HG02588 (cell line): ENCODE measurements around the gene MTCL1.

ENCODE experiments used
- ATAC-seq: cut with Tn5 transposase; IDR thresholded peaks from one replicate; pipeline ENCODE4 v1.9.1; 2021; ENCODE audit warnings: mild to moderate bottlenecking, moderate library complexity; ENCODE audit not compliant: unreplicated experiment

Gene MTCL1

DNA sequence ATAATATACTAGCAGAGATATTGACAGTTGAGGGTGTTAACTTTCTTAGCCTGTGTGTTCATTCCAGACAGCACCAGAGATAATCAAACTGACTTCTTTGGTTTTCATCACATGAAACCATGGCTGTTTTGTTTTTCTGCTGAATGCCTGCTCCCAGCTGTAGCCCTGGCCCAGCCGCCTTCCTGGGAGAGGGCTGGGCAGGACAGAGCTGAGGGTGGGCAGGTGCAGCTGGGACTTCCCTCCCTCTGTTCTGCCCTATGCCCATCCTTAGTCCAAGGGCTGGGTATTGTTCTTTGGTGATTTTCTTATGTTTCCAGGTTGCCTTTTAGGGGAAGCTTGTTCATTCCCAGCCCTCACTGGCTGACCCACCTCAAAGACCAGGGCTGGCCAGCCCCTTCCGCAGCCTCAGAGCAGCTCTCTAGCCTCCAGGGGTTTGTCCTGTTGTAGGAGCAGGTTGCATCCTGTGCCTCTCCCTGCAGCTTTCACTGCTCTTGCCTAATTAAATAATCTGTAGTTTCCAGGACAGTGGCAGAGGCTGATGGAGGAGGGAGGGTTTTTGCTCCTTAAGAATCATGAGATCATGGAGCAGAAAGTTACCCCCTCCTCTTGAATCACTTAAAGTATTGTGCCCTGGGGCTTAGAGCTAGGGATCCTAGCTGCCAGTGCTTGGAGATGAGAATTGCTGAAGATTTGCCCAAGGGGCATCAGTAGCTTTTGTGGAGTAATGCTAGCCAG is 61.4 kb downstream of the MTCL1 start:
- no peak for ATAC-seq

- no peak for ATAC-seq
These were observed 62.0 kb downstream of the MTCL1 start for GRCh38 chr18:8767340-8767739.

DNA sequence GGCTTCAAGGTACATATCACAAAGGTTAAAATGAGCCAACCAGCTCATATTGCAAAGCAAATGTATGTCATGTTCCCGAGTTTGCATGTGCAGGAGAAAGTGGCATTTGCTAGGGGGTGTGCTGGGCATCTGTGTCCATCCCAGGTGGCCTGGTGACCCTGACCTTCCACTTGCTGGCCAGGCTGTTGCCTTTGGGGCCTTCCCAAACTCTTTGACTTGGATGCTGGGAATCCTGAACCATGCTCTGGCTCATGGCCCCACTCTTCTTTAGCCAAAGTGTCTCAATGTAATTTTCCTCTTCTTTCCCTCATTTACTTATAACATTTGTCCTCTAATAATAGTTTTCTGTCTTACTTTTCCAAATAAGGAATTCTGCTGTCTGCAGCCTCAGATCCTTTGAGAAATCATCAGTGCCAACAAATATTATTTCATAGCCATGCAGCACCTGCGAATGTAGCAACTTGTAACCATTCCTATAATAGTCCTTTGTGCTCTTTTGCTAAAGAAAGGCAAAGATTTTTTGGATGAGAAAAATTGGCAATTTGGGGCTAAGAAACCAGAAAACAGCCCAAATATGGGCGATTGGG is 64.2 kb downstream of the MTCL1 start:
- ATAC-seq = no peak

DNA sequence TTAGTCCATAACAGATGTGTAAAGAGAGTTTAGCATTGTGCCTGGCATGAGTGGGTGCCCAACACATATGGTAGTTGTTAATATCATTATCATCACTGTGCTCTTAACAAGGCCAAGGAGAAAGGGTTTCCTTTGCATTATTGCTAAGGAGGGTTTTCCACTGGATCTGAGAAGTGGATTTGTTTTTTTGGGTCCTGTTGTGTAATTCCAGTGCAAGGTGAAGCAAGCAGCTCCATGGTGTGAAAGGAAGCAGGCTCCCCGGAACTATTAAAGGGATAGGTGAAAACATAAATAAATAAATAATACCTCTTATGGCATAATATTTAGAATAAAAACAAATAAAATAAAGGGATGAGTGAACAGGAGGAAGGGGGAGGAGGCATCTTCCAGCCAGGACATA is 65.3 kb downstream of the MTCL1 start:
- no peak for ATAC-seq

DNA sequence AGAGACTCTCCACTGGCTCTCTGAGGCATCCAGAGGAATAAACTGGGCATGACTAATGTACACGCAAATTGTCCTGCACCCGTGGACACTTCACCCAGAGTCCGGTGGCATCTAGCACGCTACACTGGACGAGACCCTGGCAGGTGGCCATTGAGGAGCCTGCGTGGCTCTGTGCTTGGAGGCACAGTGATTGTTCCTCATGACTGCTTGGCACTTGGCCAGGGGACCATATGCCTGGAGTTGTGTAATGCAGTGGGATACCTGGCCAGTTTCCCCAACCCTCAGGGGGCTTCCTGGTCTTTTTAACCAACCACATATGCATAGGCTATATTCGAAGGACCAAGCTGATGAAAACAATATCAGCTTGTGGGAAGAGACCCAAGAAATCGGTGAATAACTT is 66.6 kb downstream of the MTCL1 start:
- ATAC-seq = no peak

DNA sequence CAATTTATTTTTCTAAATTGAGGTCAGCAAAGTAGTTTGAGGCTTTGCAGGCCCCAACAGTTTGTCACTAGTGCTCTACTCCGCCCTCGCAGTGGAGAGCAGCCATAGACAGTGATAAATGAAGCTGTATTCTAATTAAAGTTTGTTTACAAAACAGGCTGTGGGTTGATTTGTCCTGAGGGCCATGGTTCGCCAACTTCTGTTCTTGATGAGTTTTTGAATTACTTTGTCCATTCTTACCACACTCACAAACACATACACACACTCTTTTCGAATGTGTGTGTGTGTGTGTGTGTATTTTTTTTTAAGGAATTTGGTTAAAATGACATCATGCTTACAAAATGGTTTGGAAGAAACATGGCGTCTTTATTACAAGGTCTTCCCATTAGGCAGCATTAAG is 68.6 kb downstream of the MTCL1 start:
- no peak for ATAC-seq

DNA sequence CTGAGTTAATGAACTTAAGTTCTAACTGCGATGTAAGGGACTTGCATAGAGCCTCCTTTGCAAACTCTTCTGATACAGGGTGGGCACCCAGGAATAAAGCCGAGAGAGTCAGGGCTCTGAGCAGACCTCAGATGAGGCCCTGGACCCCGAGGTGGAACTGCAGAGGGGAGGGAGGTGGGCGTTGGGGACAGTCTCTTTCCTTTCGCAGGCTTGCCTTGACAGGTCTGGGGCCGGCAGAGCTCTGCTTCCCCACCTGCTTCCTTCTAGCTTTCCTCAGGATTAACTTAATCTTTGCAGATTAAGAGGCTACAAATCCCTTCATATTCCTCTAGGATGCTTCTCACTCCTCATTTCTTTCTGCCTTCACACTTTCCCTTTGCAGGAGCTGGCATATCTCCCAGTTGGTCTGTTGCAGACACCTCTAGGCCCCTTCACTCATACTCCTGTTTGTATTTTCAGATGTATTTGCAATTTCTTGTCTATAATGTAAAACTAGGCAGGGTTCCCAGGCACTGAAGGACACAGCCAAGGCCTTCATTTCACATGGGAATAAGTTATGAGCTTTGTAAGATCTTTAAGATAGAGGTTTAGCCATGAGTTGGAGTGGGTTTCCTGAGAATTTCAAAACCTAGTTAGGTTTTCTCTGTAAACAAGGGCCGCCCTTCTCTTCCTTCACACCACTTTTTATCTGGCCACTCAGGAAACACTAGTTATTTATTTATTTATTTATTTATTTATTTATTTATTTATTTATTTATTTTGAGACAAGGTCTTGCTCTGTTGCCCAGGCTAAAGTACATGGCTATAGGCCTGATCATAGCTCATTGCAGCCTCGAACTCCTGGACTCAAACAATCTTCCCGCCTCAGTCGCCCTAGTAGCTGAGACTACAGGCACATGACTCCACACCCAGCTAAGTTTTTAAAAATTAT is 70.9 kb downstream of the MTCL1 start:
- ATAC-seq = no peak

GRCh38 chr18:8777846-8778245 is 72.5 kb downstream of the MTCL1 start:
- ATAC-seq = no peak

GRCh38 chr18:8778386-8778785 is 73.0 kb downstream of the MTCL1 start:
- no peak for ATAC-seq

DNA sequence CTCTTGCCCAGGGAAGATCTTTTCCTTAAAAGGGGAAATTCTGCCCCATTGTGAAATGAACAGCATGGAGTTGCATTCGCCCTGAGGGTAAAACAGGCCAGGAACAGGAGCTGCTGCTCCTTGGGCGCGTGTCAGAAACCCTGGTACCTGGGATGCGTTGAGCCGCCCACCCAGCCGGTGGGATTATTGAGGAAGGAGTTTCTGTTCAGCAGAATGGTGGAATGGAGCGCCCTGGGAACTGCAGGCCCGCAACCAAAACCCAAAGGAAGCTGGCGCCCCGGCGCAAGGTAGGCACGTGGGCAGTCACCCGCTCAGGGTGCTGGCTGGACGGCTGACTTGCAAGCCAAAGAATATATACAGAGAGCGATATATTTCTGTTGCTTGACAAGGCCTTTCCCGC is 73.5 kb downstream of the MTCL1 start:
- no peak for ATAC-seq

GRCh38 chr18:8779251-8779650 is 73.9 kb downstream of the MTCL1 start:
- ATAC-seq = no peak

DNA sequence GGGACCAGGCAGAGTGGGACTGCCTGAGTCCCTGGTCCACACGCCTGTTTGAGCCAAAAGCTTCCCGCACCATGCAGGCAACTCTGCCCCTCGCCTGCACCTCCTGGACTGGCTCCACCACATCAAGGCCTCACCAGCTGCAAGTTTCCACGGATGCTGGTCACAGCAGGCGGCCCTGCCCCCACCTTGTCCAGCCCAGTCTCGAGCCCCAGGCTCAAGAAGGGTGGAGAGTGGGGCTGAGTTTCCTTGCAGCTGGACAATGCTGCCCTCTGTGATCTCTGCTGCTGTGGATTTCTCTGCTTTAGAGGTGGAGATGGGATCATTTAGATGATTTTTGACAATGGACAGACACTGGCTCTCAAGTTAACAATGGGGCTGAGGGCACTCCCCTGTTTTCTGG is 74.9 kb downstream of the MTCL1 start:
- no peak for ATAC-seq

DNA sequence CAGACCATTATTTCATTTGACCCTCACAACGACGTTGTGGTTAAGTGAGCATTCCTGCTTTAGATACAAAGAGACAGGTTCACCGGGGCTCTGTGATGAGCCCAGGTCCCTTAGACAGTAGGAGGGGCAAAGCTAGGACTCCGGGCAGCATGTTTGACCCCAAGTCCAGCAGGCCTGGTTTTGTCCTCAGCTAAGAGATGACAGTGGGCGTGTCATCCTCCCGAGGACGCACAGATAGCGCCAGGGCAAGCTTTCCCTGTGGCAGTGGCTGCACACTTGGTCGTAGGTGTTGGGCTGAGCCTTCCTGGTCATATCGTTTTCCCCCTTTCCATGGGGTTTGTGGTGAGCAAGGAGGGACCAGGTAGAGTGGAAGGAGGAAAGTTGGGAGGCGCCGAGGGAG is 76.3 kb downstream of the MTCL1 start:
- no peak for ATAC-seq

- ATAC-seq = no peak
These were observed 78.1 kb downstream of the MTCL1 start for GRCh38 chr18:8783335-8783993.

DNA sequence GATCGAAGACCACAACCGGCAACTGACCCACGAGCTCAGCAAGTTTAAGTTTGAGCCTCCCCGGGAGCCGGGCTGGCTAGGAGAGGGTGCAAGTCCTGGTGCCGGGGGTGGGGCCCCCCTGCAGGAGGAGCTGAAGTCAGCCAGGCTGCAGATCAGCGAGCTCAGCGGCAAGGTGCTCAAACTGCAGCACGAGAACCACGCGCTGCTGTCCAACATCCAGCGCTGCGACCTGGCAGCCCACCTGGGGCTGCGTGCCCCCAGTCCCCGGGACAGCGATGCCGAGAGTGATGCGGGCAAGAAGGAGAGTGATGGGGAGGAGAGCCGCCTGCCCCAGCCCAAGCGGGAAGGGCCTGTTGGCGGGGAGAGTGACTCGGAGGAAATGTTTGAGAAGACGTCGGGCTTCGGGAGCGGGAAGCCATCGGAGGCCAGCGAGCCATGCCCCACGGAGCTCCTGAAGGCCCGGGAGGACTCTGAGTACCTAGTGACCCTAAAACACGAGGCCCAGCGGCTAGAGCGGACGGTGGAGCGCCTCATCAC is 78.7 kb downstream of the MTCL1 start:
- ATAC-seq = no peak

- no peak for ATAC-seq
These were observed 79.9 kb downstream of the MTCL1 start for GRCh38 chr18:8785261-8785660.

DNA sequence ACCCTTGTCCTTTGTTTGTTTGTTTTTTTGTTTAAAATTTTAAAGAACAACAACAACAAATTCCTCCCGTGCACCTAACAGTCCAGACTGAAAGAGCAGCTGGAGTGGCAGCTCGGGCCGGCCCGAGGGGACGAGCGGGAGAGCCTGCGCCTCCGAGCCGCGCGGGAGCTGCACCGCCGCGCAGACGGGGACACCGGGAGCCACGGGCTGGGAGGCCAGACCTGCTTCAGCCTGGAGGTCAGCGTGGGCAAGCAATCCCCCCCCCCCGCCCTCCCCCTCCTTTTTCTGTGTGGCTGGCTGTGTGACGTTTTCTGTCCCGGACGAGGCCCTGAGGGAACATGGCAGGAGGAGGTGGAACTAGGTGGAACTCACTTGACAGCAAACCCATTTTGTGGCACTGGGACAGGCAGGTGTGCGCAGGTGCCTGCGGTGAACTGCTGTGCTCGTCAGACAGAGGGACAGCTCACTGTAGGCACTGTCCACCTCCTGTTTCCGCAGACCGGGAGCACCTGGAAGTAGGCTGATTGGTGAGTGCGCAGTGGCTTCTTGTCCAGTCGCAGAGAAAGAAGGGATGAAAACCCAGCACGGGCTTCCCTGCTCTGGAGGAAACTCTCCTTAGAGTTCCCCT is 80.6 kb downstream of the MTCL1 start:
- ATAC-seq = no peak

DNA sequence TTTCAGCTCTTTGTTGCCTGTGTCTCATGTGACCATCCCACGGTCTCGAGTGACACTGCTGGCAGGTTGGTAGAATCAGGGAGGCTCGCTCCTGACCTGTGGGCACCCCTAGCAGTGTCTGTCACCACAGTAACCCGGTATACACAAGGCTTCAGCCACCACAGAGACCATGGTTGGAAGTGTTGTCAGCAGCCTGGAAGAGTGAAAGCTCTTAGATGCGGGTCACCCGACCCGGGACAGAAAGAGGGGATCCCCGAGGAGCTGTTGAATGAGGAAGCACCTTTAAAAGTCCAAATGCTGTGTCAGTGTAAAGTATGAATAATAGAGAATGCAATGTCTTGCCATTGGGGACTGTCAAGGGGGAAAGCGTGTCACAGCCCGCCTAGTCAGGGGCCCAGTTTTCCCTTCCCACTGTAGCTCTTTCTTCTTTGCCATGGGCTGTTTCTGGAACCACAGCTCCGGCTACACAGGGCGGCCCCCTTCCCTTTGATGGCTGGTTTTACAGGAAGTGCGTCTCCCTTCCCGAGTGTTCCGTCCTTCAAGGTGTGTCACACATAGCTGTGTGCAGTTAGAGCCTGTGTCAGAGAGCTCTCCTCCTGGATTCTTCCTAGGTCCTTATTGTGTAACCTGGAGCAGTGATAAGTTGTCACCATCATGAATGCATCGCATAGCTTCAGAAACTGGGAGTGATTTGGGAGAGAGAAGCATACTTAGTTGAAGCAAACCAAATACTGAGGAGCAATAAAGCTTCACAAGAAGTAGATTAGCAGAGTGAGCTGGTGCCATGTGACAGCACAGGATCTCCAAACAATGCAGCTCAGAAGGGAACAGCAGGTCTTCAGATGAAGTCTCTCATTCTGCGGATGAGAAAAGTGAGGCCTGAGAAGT is 81.4 kb downstream of the MTCL1 start:
- no peak for ATAC-seq

DNA sequence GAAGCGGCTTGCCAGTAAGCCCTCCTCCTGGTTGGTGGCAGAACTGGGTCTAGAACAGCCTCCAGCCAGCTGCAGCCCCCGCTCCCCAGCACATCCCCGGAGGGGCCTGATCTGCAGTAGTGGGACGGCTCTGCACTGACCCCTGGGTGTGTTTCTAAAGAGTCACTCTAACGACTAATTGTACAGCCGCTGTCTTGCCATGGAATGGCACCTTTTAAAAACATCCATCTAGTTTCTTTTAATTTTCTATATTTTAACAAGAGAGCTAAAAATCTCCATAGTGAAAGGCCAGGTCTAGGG is 82.0 kb downstream of the MTCL1 start:
- ATAC-seq = no peak

GRCh38 chr18:8787794-8788193 is 82.4 kb downstream of the MTCL1 start:
- ATAC-seq = no peak
